ENCODE data around the gene EBNA1BP2. TPM values are rescaled to one million over a fixed set of nuclear protein-coding genes. Genes with fewer than 3 reads are reported as not detected.
"Not testable (repeated sequence)": the region's sequence is repeated elsewhere in the genome, so short reads cannot be mapped to it uniquely, and the experiment has no call there.

EBNA1BP2 gene
- total and polyA plus RNA-seq, 2 donors (not counting 3 experiments of a cell fraction or from before 2014, with no cell fraction given): 47.8 to 104 TPM

DNA sequence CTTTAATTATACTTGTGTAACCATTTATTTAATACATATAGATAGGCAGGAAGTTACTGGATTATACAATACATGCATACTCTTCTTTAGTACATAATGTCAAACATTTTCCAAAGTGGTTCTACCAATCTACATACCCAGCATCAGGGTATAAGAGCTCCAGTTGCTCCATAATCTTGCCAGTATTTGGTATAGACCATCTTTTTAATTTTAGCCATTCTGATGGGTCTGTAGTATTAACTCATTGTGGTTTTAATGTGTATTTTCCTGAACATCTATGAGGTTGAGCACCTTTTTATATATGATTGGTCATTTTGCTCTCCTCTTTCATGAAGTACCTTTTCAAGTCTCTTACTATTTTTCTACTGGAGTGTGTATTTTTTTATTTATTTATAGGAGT is 32.1 kb downstream of the EBNA1BP2 start:
- no TSS peak for BruUV-seq (replicated peaks)
- POLR2A ChIA-PET: no interaction called here
- H3K4me2 ChIP-seq (ENCODE audit: insufficient read depth, low read length): no peak overlapping the region
- H3K4me3 ChIP-seq (replicated peaks in 1 of 3; ENCODE audit: insufficient read depth in 1 of 3, low read depth in 1 of 3, low read length in 3 of 3): no peak overlapping the region
- no peaks in the 10 kb centered on the region for H3K9me1 ChIP-seq (replicated peaks; ENCODE audit: control insufficient read depth, extremely low read depth, insufficient read depth, low read length)
- intact Hi-C loops (cut with micrococcal nuclease) (no loop called here), dilution Hi-C loops (cut with MboI; ENCODE audit: extremely low pct_ligation_motif_present, low sequenced_read_pairs) (no loop called here)
- no peaks in the 10 kb centered on the region for H3K9me3 ChIP-seq (replicated peaks; ENCODE audit: control insufficient read depth, insufficient read depth, low read length)
- DNase-seq (ENCODE audit: low read depth, low spot score) (no peak), FAIRE-seq (no peak)
- CTCF ChIA-PET: no interaction called here
- no peak overlapping the region for H3K9ac ChIP-seq (replicated peaks; ENCODE audit: extremely low read depth, insufficient read depth, low read length)
- H3K79me2 ChIP-seq (ENCODE audit: control insufficient read depth, insufficient read depth, low read length): no peaks in the 10 kb centered on the region
- H3K4me1 ChIP-seq (ENCODE audit: control insufficient read depth, extremely low read depth, insufficient read depth, low read length): no peaks in the 10 kb centered on the region
- TF ChIP-seq GATA2 (IDR thresholded peaks at IDR 0.05; ENCODE audit: insufficient read depth, insufficient read length, low read depth, low read length) (no peak), POLR2A (IDR thresholded peaks at IDR 0.05; ENCODE audit: low read depth, low read length) (no peak), MAX (IDR thresholded peaks at IDR 0.05; ENCODE audit: insufficient read depth, insufficient read length) (no peak), JUN (IDR thresholded peaks at IDR 0.05; ENCODE audit: borderline replicate concordance, insufficient read depth, insufficient read length, low read depth) (no peak), CTCF (IDR thresholded peaks at IDR 0.05; ENCODE audit: extremely low read depth in 1 of 2, insufficient read depth in 1 of 2, low read depth in 1 of 2, low read length in 2 of 2) (no peak), MYC (IDR thresholded peaks at IDR 0.05; ENCODE audit: low read depth, low read length) (no peak), EZH2 (IDR thresholded peaks at IDR 0.05; ENCODE audit: borderline replicate concordance, low read depth, low read length, severe bottlenecking) (no peak), POLR2AphosphoS5 (IDR thresholded peaks at IDR 0.05; ENCODE audit: insufficient read depth, low read depth, low read length) (no peak), FOS (IDR thresholded peaks at IDR 0.05; ENCODE audit: borderline replicate concordance, insufficient read depth, low read length) (no peak)
- no peaks in the 10 kb centered on the region for H3K36me3 ChIP-seq (ENCODE audit: control insufficient read depth in 2 of 2, extremely low read depth in 1 of 2, insufficient read depth in 2 of 2, low read length in 2 of 2)
- H4K20me1 ChIP-seq (replicated peaks; ENCODE audit: control insufficient read depth, extremely low read depth, insufficient read depth, low read length): no peaks in the 10 kb centered on the region
- H2AFZ ChIP-seq (ENCODE audit: low read depth, low read length): no peak overlapping the region
- no peak overlapping the region for H3K27ac ChIP-seq (ENCODE audit: insufficient read depth, low read depth, low read length)
- peaks cover 8 to 18% of the 10 kb centered on the region in 2 experiments for H3K27me3 ChIP-seq (ENCODE audit: control insufficient read depth in 2 of 2, insufficient read depth in 2 of 2, low read length in 2 of 2)

DNA sequence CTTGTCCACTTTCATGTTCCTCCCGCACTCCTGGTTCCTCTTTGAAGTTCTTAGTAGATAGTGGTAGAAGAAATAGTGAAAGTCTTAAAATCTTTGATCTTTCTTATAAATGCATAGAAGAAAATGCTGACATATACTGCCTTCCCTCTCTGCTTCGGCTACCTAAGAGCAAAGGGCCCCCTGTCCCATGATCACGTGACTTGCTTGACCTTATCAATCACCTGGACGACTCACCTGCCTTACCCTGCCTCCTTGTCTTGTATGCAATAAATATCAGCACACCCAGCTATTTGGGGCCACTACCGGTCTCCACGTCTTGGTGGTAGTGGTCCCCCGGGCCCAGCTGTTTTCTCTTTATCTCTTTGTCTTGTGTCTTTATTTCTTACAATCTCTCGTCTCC is 32.8 kb downstream of the EBNA1BP2 start:
- H3K36me3 ChIP-seq (ENCODE audit: control insufficient read depth in 2 of 2, extremely low read depth in 1 of 2, insufficient read depth in 2 of 2, low read length in 2 of 2); intact Hi-C loops (cut with micrococcal nuclease); H3K9me3 ChIP-seq (replicated peaks; ENCODE audit: control insufficient read depth, insufficient read depth, low read length); H3K79me2 ChIP-seq (ENCODE audit: control insufficient read depth, insufficient read depth, low read length); H2AFZ ChIP-seq (ENCODE audit: low read depth, low read length); dilution Hi-C loops (cut with MboI; ENCODE audit: extremely low pct_ligation_motif_present, low sequenced_read_pairs); POLR2A ChIA-PET; FAIRE-seq; DNase-seq (ENCODE audit: low read depth, low spot score); H3K9me1 ChIP-seq (replicated peaks; ENCODE audit: control insufficient read depth, extremely low read depth, insufficient read depth, low read length); BruUV-seq (replicated peaks); H3K4me1 ChIP-seq (ENCODE audit: control insufficient read depth, extremely low read depth, insufficient read depth, low read length); H3K9ac ChIP-seq (replicated peaks; ENCODE audit: extremely low read depth, insufficient read depth, low read length); H4K20me1 ChIP-seq (replicated peaks; ENCODE audit: control insufficient read depth, extremely low read depth, insufficient read depth, low read length); H3K4me2 ChIP-seq (ENCODE audit: insufficient read depth, low read length); CTCF ChIA-PET; H3K4me3 ChIP-seq (replicated peaks in 1 of 3; ENCODE audit: insufficient read depth in 1 of 3, low read depth in 1 of 3, low read length in 3 of 3); H3K27ac ChIP-seq (ENCODE audit: insufficient read depth, low read depth, low read length): not testable (repeated sequence)
- H3K27me3 ChIP-seq (ENCODE audit: control insufficient read depth in 2 of 2, insufficient read depth in 2 of 2, low read length in 2 of 2): peaks cover 7 to 16% of the 10 kb centered on the region in 2 experiments
